ENCODE results near the gene NDUFS7. TPM values are rescaled to one million over a fixed set of nuclear protein-coding genes. Genes with fewer than 3 reads are reported as not detected.
A peak's percentile ranks its signal among the peaks of the same experiment; 100 is the strongest.

Gene NDUFS7
- total RNA-seq, 2 experiments from 2014 or later = 132 to 147 TPM

GRCh38 chr19:1363599-1363998, 20.1 kb upstream of the NDUFS7 start:
- intact Hi-C loops (cut with micrococcal nuclease; ENCODE audit: unreplicated experiment) = no loop called here
- Histone ChIP-seq H3K4me3 (ENCODE audit: low read depth, low read length, poor library complexity, severe bottlenecking) (no peak overlapping the region), H2AFZ (ENCODE audit: low read length) (no peak overlapping the region), H3K9me3 (ENCODE audit: low read length) (no peaks in the 10 kb centered on the region), H4K20me1 (ENCODE audit: insufficient read depth, low read length) (no peaks in the 10 kb centered on the region), H3K27ac (ENCODE audit: low read depth, low read length, poor library complexity, severe bottlenecking) (no peak overlapping the region), H3K4me1 (ENCODE audit: insufficient read depth, low read length, poor library complexity, severe bottlenecking) (no peaks in the 10 kb centered on the region), H3K4me2 (ENCODE audit: low read length) (no peak overlapping the region), H3K36me3 (ENCODE audit: insufficient read depth, low read length) (peaks cover 93% of the 10 kb centered on the region), H3K9me2 (ENCODE audit: insufficient read depth, low read length) (no peaks in the 10 kb centered on the region), H3K79me2 (ENCODE audit: insufficient read depth, low read depth, low read length) (no peaks in the 10 kb centered on the region)
- BruUV-seq (replicated peaks) = no TSS peak
- TF ChIP-seq CTCF (conservative IDR thresholded peaks at IDR 0.05; ENCODE audit: low read length) (no peak), EZH2phosphoT487 (IDR thresholded peaks at IDR 0.05; ENCODE audit: borderline replicate concordance, low read depth, low read length) (no peak)
- ChIA-PET POLR2A (no interaction called here), CTCF (ENCODE audit: unreplicated experiment) (no interaction called here)
- DNase-seq (ENCODE audit: low spot score) = no peak

- Histone ChIP-seq H3K9me2 (ENCODE audit: insufficient read depth, low read length) (no peaks in the 10 kb centered on the region), H3K4me3 (ENCODE audit: low read depth, low read length, poor library complexity, severe bottlenecking) (no peak overlapping the region), H3K36me3 (ENCODE audit: insufficient read depth, low read length) (peaks cover 87% of the 10 kb centered on the region), H3K79me2 (ENCODE audit: insufficient read depth, low read depth, low read length) (no peaks in the 10 kb centered on the region), H3K27ac (ENCODE audit: low read depth, low read length, poor library complexity, severe bottlenecking) (no peak overlapping the region), H2AFZ (ENCODE audit: low read length) (no peak overlapping the region), H4K20me1 (ENCODE audit: insufficient read depth, low read length) (no peaks in the 10 kb centered on the region), H3K4me2 (ENCODE audit: low read length) (no peak overlapping the region), H3K4me1 (ENCODE audit: insufficient read depth, low read length, poor library complexity, severe bottlenecking) (no peaks in the 10 kb centered on the region), H3K9me3 (ENCODE audit: low read length) (no peaks in the 10 kb centered on the region)
- intact Hi-C loops (cut with micrococcal nuclease; ENCODE audit: unreplicated experiment) = no loop called here
- POLR2A ChIA-PET = no interaction called here
- TF ChIP-seq EZH2phosphoT487 (IDR thresholded peaks at IDR 0.05; ENCODE audit: borderline replicate concordance, low read depth, low read length) (no peak), CTCF (conservative IDR thresholded peaks at IDR 0.05; ENCODE audit: low read length) (peak; percentile 63)
- no TSS peak for BruUV-seq (replicated peaks)
- CTCF ChIA-PET (ENCODE audit: unreplicated experiment) = no interaction called here
- DNase-seq (ENCODE audit: low spot score) = no peak
Observed at GRCh38 chr19:1364070-1364704, 19.5 kb upstream of the NDUFS7 start.

- Histone ChIP-seq H3K36me3 (ENCODE audit: insufficient read depth, low read length) (peaks cover 87% of the 10 kb centered on the region), H3K4me2 (ENCODE audit: low read length) (no peak overlapping the region), H3K4me1 (ENCODE audit: insufficient read depth, low read length, poor library complexity, severe bottlenecking) (no peaks in the 10 kb centered on the region), H4K20me1 (ENCODE audit: insufficient read depth, low read length) (no peaks in the 10 kb centered on the region), H3K4me3 (ENCODE audit: low read depth, low read length, poor library complexity, severe bottlenecking) (no peak overlapping the region), H2AFZ (ENCODE audit: low read length) (no peak overlapping the region), H3K27ac (ENCODE audit: low read depth, low read length, poor library complexity, severe bottlenecking) (no peak overlapping the region), H3K9me3 (ENCODE audit: low read length) (no peaks in the 10 kb centered on the region), H3K9me2 (ENCODE audit: insufficient read depth, low read length) (no peaks in the 10 kb centered on the region), H3K79me2 (ENCODE audit: insufficient read depth, low read depth, low read length) (no peaks in the 10 kb centered on the region)
- no peak for TF ChIP-seq CTCF (conservative IDR thresholded peaks at IDR 0.05; ENCODE audit: low read length)
- TF ChIP-seq EZH2phosphoT487 (IDR thresholded peaks at IDR 0.05; ENCODE audit: borderline replicate concordance, low read depth, low read length) = no peak
- POLR2A ChIA-PET = no interaction called here
- intact Hi-C loops (cut with micrococcal nuclease; ENCODE audit: unreplicated experiment) = no loop called here
- CTCF ChIA-PET (ENCODE audit: unreplicated experiment) = no interaction called here
- no TSS peak for BruUV-seq (replicated peaks)
- DNase-seq (ENCODE audit: low spot score) = no peak
Observed at GRCh38 chr19:1365319-1366269, 18.1 kb upstream of the NDUFS7 start.
